ENCODE measurements around the gene P2RY2.

- no peak for TF ChIP-seq CTCF (conservative IDR thresholded peaks at IDR 0.05; ENCODE audit: low read length)
- TF ChIP-seq EZH2phosphoT487 (IDR thresholded peaks at IDR 0.05; ENCODE audit: borderline replicate concordance, low read depth, low read length), result no peak
Measured at GRCh38 chr11:73194593-73194992, 23.5 kb upstream of the P2RY2 start.

All from OCI-LY7 (cell line).